ENCODE measurements around the gene CAMK1D. TPM values are rescaled to one million over a fixed set of nuclear protein-coding genes. Genes with fewer than 3 reads are reported as not detected.

The CAMK1D gene
- total and polyA plus RNA-seq, 2 donors (not counting 3 experiments of a cell fraction or from before 2014, with no cell fraction given), result 0.37 to 4.2 TPM

DNA sequence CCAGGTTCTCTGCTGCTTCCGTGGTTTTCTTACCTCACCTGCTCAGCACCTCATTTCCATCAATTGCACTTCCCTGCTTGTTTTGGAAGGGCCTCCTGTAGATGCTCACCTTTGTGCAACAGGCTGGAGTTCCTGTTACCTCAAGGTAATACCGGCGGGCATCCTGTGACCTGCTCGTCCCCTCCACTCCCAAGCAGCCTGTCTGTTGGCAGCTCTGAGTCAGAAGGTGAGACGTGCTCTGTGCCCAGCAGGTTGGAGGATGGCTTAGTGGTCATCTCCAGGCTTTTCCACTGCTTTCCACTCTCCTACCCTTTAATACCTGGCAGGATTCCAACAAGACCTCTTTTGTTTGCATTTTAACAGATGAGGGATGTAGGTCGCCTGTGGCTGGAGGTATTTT is 86.0 kb downstream of the CAMK1D start:
- H3K36me3 ChIP-seq (ENCODE audit: control insufficient read depth in 2 of 2, extremely low read depth in 1 of 2, insufficient read depth in 2 of 2, low read length in 2 of 2), result no peaks in the 10 kb centered on the region
- no peaks in the 10 kb centered on the region for H4K20me1 ChIP-seq (replicated peaks; ENCODE audit: control insufficient read depth, extremely low read depth, insufficient read depth, low read length)
- H3K9me1 ChIP-seq (replicated peaks; ENCODE audit: control insufficient read depth, extremely low read depth, insufficient read depth, low read length), result no peaks in the 10 kb centered on the region
- no peak overlapping the region for H3K9ac ChIP-seq (replicated peaks; ENCODE audit: extremely low read depth, insufficient read depth, low read length)
- ChIA-PET CTCF (no interaction called here), POLR2A (no interaction called here)
- no TSS peak for BruUV-seq (replicated peaks)
- H3K79me2 ChIP-seq (ENCODE audit: control insufficient read depth, insufficient read depth, low read length), result no peaks in the 10 kb centered on the region
- no peak overlapping the region for H3K4me2 ChIP-seq (ENCODE audit: insufficient read depth, low read length)
- intact Hi-C loops (cut with micrococcal nuclease), result no loop called here
- no peak overlapping the region for H3K4me3 ChIP-seq (replicated peaks in 1 of 3; ENCODE audit: insufficient read depth in 1 of 3, low read depth in 1 of 3, low read length in 3 of 3)
- FAIRE-seq (no peak), DNase-seq (ENCODE audit: low read depth, low spot score) (no peak)
- H3K27me3 ChIP-seq (ENCODE audit: control insufficient read depth in 2 of 2, insufficient read depth in 2 of 2, low read length in 2 of 2), result no peaks in the 10 kb centered on the region
- TF ChIP-seq POLR2A (IDR thresholded peaks at IDR 0.05; ENCODE audit: low read depth, low read length) (no peak), POLR2AphosphoS5 (IDR thresholded peaks at IDR 0.05; ENCODE audit: insufficient read depth, low read depth, low read length) (no peak), MYC (IDR thresholded peaks at IDR 0.05; ENCODE audit: low read depth, low read length) (no peak), FOS (IDR thresholded peaks at IDR 0.05; ENCODE audit: borderline replicate concordance, insufficient read depth, low read length) (no peak), JUN (IDR thresholded peaks at IDR 0.05; ENCODE audit: borderline replicate concordance, insufficient read depth, insufficient read length, low read depth) (no peak), GATA2 (IDR thresholded peaks at IDR 0.05; ENCODE audit: insufficient read depth, insufficient read length, low read depth, low read length) (no peak), EZH2 (IDR thresholded peaks at IDR 0.05; ENCODE audit: borderline replicate concordance, low read depth, low read length, severe bottlenecking) (no peak)
- TF ChIP-seq, protein P1, sequence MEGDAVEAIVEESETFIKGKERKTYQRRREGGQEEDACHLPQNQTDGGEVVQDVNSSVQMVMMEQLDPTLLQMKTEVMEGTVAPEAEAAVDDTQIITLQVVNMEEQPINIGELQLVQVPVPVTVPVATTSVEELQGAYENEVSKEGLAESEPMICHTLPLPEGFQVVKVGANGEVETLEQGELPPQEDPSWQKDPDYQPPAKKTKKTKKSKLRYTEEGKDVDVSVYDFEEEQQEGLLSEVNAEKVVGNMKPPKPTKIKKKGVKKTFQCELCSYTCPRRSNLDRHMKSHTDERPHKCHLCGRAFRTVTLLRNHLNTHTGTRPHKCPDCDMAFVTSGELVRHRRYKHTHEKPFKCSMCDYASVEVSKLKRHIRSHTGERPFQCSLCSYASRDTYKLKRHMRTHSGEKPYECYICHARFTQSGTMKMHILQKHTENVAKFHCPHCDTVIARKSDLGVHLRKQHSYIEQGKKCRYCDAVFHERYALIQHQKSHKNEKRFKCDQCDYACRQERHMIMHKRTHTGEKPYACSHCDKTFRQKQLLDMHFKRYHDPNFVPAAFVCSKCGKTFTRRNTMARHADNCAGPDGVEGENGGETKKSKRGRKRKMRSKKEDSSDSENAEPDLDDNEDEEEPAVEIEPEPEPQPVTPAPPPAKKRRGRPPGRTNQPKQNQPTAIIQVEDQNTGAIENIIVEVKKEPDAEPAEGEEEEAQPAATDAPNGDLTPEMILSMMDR (IDR thresholded peaks at IDR 0.05; ENCODE audit: extremely low read depth in 1 of 2, insufficient read depth in 1 of 2, low read depth in 1 of 2, low read length in 2 of 2), result no peak
- H3K4me1 ChIP-seq (ENCODE audit: control insufficient read depth, extremely low read depth, insufficient read depth, low read length), result no peaks in the 10 kb centered on the region
- no peak overlapping the region for H3K27ac ChIP-seq (ENCODE audit: insufficient read depth, low read depth, low read length)
- dilution Hi-C loops (cut with MboI; ENCODE audit: extremely low pct_ligation_motif_present, low sequenced_read_pairs), result no loop called here
- no peak overlapping the region for H2AFZ ChIP-seq (ENCODE audit: low read depth, low read length)
- no peaks in the 10 kb centered on the region for H3K9me3 ChIP-seq (replicated peaks; ENCODE audit: control insufficient read depth, insufficient read depth, low read length)

Data from endothelial cell of umbilical vein (primary cell).